Measurements from ENCODE around the gene ARHGEF33.

DNA sequence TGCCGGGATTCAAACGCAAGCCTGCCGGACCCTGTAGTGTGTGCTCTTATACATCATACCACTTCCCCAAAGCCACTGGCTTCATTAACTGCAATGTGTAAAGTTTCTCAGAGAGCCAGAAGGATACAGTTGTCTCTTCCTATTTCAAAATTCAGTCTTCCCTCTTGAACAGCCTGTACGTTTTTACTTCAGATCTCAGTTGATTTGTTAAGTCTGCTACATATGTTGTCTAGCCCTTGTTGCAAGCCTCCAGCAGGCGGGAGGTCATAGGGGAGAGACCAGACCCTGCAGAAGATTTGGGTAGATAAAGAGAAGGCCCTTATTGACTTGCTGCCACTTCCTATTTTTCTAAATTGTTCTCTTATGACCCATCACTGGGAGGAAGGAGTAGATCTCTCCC lies 56.2 kb downstream of the ARHGEF33 start:
- no peak for TF ChIP-seq CTCF (IDR thresholded peaks at IDR 0.05)
- TF ChIP-seq POLR2A (IDR thresholded peaks at IDR 0.05), result no peak
- TF ChIP-seq EP300 (IDR thresholded peaks at IDR 0.05), result no peak
